ENCODE measurements around the gene MAPKAP1. TPM values are rescaled to one million over a fixed set of nuclear protein-coding genes. Genes with fewer than 3 reads are reported as not detected.

The MAPKAP1 gene
- total RNA-seq, 2 donors from 2014 or later = 83.7 to 115 TPM

- ATAC-seq (no peak), DNase-seq (ENCODE audit: low spot score) (no peak)
- Mint-ChIP-seq H3K9me3 (no peaks in the 10 kb centered on the region), H3K4me3 (no peak overlapping the region), H3K36me3 (peaks cover 16% of the 10 kb centered on the region), H3K27ac (no peak overlapping the region), H3K27me3 (no peaks in the 10 kb centered on the region), H3K4me1 (ENCODE audit: low read depth in 2 of 2) (no peaks in the 10 kb centered on the region)
Measured at GRCh38 chr9:125460883-125461635, 245.9 kb downstream of the MAPKAP1 start.

- ATAC-seq = no peak
- Mint-ChIP-seq H3K4me3 (no peak overlapping the region), H3K27ac (no peak overlapping the region), H3K9me3 (no peaks in the 10 kb centered on the region), H3K4me1 (ENCODE audit: low read depth in 2 of 2) (no peaks in the 10 kb centered on the region), H3K36me3 (peaks cover 19% of the 10 kb centered on the region), H3K27me3 (no peaks in the 10 kb centered on the region)
- DNase-seq (ENCODE audit: low spot score) = no peak
Measured at GRCh38 chr9:125460346-125460745, 246.7 kb downstream of the MAPKAP1 start.

- DNase-seq (ENCODE audit: low spot score) (no peak), ATAC-seq (no peak)
- Mint-ChIP-seq H3K27ac (no peak overlapping the region), H3K36me3 (peaks cover 19% of the 10 kb centered on the region), H3K9me3 (no peaks in the 10 kb centered on the region), H3K4me1 (ENCODE audit: low read depth in 2 of 2) (no peaks in the 10 kb centered on the region), H3K27me3 (no peaks in the 10 kb centered on the region), H3K4me3 (no peak overlapping the region)
Measured at GRCh38 chr9:125457357-125457756, 249.7 kb downstream of the MAPKAP1 start.

GRCh38 chr9:125455876-125456275 is 251.1 kb downstream of the MAPKAP1 start:
- Mint-ChIP-seq H3K27me3 (no peaks in the 10 kb centered on the region), H3K9me3 (no peaks in the 10 kb centered on the region), H3K27ac (no peak overlapping the region), H3K4me3 (no peak overlapping the region), H3K4me1 (ENCODE audit: low read depth in 2 of 2) (peaks cover 0 to 4% of the 10 kb centered on the region in 2 donors), H3K36me3 (peaks cover 19% of the 10 kb centered on the region)
- DNase-seq (ENCODE audit: low spot score) (no peak), ATAC-seq (no peak)

- no peaks in the 10 kb centered on the region for H3K9me3 Mint-ChIP-seq
- peaks cover 19% of the 10 kb centered on the region for H3K36me3 Mint-ChIP-seq
- H3K27me3 Mint-ChIP-seq = no peaks in the 10 kb centered on the region
- DNase-seq (ENCODE audit: low spot score) (no peak), ATAC-seq (no peak)
- H3K27ac Mint-ChIP-seq = no peak overlapping the region
- no peak overlapping the region for H3K4me3 Mint-ChIP-seq
- H3K4me1 Mint-ChIP-seq (ENCODE audit: low read depth in 2 of 2) = peaks cover 0 to 4% of the 10 kb centered on the region in 2 donors
Measured at GRCh38 chr9:125455132-125455531, 251.9 kb downstream of the MAPKAP1 start.

GRCh38 chr9:125447202-125447802 is 259.7 kb downstream of the MAPKAP1 start:
- Mint-ChIP-seq H3K36me3 (no peaks in the 10 kb centered on the region), H3K9me3 (no peaks in the 10 kb centered on the region), H3K4me1 (ENCODE audit: low read depth in 2 of 2) (peaks cover 4 to 5% of the 10 kb centered on the region in 2 donors), H3K27ac (no peak overlapping the region), H3K4me3 (no peak overlapping the region), H3K27me3 (no peaks in the 10 kb centered on the region)
- ATAC-seq (no peak), DNase-seq (ENCODE audit: low spot score) (peak; percentile 34)

- ATAC-seq (no peak), DNase-seq (ENCODE audit: low spot score) (peak; percentile 13)
- Mint-ChIP-seq H3K27me3 (no peaks in the 10 kb centered on the region), H3K27ac (no peak overlapping the region), H3K4me3 (no peak overlapping the region), H3K36me3 (no peaks in the 10 kb centered on the region), H3K4me1 (ENCODE audit: low read depth in 2 of 2) (peaks cover 4 to 5% of the 10 kb centered on the region in 2 donors), H3K9me3 (no peaks in the 10 kb centered on the region)
Measured at GRCh38 chr9:125446561-125447094, 260.4 kb downstream of the MAPKAP1 start.

GRCh38 chr9:125444956-125445506 is 262.0 kb downstream of the MAPKAP1 start:
- Mint-ChIP-seq H3K9me3 (no peaks in the 10 kb centered on the region), H3K27ac (no peak overlapping the region), H3K4me1 (ENCODE audit: low read depth in 2 of 2) (peaks cover 0 to 5% of the 10 kb centered on the region in 2 donors), H3K36me3 (no peaks in the 10 kb centered on the region), H3K4me3 (no peak overlapping the region), H3K27me3 (no peaks in the 10 kb centered on the region)
- DNase-seq (ENCODE audit: low spot score) = peak; percentile 25
- ATAC-seq = no peak

GRCh38 chr9:125444166-125444565 is 262.8 kb downstream of the MAPKAP1 start:
- ATAC-seq = no peak
- H3K27me3 Mint-ChIP-seq = no peaks in the 10 kb centered on the region
- H3K4me1 Mint-ChIP-seq (ENCODE audit: low read depth in 2 of 2) = peaks cover 0 to 5% of the 10 kb centered on the region in 2 donors
- no peaks in the 10 kb centered on the region for H3K9me3 Mint-ChIP-seq
- no peaks in the 10 kb centered on the region for H3K36me3 Mint-ChIP-seq
- H3K4me3 Mint-ChIP-seq = no peak overlapping the region
- H3K27ac Mint-ChIP-seq = no peak overlapping the region
- DNase-seq (ENCODE audit: low spot score) = peak; percentile 41

- no peak for DNase-seq (ENCODE audit: low spot score)
- Mint-ChIP-seq H3K27me3 (no peaks in the 10 kb centered on the region), H3K4me3 (no peak overlapping the region), H3K27ac (no peak overlapping the region), H3K9me3 (no peaks in the 10 kb centered on the region), H3K36me3 (no peaks in the 10 kb centered on the region), H3K4me1 (ENCODE audit: low read depth in 2 of 2) (peaks cover 0 to 5% of the 10 kb centered on the region in 2 donors)
- ATAC-seq = no peak
Measured at GRCh38 chr9:125443367-125443766, 263.6 kb downstream of the MAPKAP1 start.

- DNase-seq (ENCODE audit: low spot score) (no peak), ATAC-seq (no peak)
- no peak overlapping the region for H3K4me3 Mint-ChIP-seq
- H3K9me3 Mint-ChIP-seq = no peaks in the 10 kb centered on the region
- no peaks in the 10 kb centered on the region for H3K36me3 Mint-ChIP-seq
- H3K4me1 Mint-ChIP-seq (ENCODE audit: low read depth in 2 of 2) = peaks cover 0 to 3% of the 10 kb centered on the region in 2 donors
- H3K27ac Mint-ChIP-seq = no peak overlapping the region
- no peaks in the 10 kb centered on the region for H3K27me3 Mint-ChIP-seq
Measured at GRCh38 chr9:125442452-125442851, 264.6 kb downstream of the MAPKAP1 start.

GRCh38 chr9:125440411-125440810 is 266.6 kb downstream of the MAPKAP1 start:
- H3K9me3 Mint-ChIP-seq = no peaks in the 10 kb centered on the region
- H3K4me3 Mint-ChIP-seq = no peak overlapping the region
- no peak overlapping the region for H3K27ac Mint-ChIP-seq
- H3K36me3 Mint-ChIP-seq = no peaks in the 10 kb centered on the region
- H3K27me3 Mint-ChIP-seq = no peaks in the 10 kb centered on the region
- no peaks in the 10 kb centered on the region for H3K4me1 Mint-ChIP-seq (ENCODE audit: low read depth in 2 of 2)
- ATAC-seq = no peak
- DNase-seq (ENCODE audit: low spot score) = no peak

- H3K27ac Mint-ChIP-seq = no peak overlapping the region
- no peaks in the 10 kb centered on the region for H3K27me3 Mint-ChIP-seq
- no peak for DNase-seq (ENCODE audit: low spot score)
- H3K36me3 Mint-ChIP-seq = no peaks in the 10 kb centered on the region
- H3K4me3 Mint-ChIP-seq = no peak overlapping the region
- H3K9me3 Mint-ChIP-seq = no peaks in the 10 kb centered on the region
- no peak for ATAC-seq
- H3K4me1 Mint-ChIP-seq (ENCODE audit: low read depth in 2 of 2) = no peaks in the 10 kb centered on the region
Measured at GRCh38 chr9:125439434-125440272, 267.4 kb downstream of the MAPKAP1 start.
